Gastroesophageal sphincter (tissue), 4 donors: ENCODE measurements around the gene LYST. TPM values are rescaled to one million over a fixed set of nuclear protein-coding genes. Genes with fewer than 3 reads are reported as not detected.

Experiments used
- ATAC-seq: fragments of 150-250 bp; one replicate; pipeline ENCODE4 v1.9.1; 2016; ENCODE audit warnings: mild to moderate bottlenecking, moderate library complexity
- H3K27ac ChIP-seq, 4 donors: fragments of 200-600 bp; sonication (generic) in 3 of 4; 1 replicate in 3 of 4; 2 replicates in 1 of 4; pipeline ENCODE4 v1.5.1; 2016 to 2019
- H3K27me3 ChIP-seq: fragments of 200-600 bp; sonication (generic); one replicate; pipeline ENCODE4 v1.5.1; 2019
- H3K36me3 ChIP-seq, 2 donors: fragments of 200-600 bp; sonication (generic); one replicate each; pipeline ENCODE4 v1.5.1; 2019; ENCODE audit warnings: control low read depth in 1 of 2
- H3K4me1 ChIP-seq, 3 donors: fragments of 200-600 bp; sonication (generic); 1 replicate in 2 of 3; 2 replicates in 1 of 3; pipeline ENCODE4 v1.5.1; 2016 to 2019; ENCODE audit warnings: control low read depth in 2 of 3
- H3K4me3 ChIP-seq, 2 donors: fragments of 200-600 bp; sonication (generic); one replicate each; pipeline ENCODE4 v1.5.1; 2019; ENCODE audit warnings: mild to moderate bottlenecking in 1 of 2, moderate library complexity in 1 of 2
- H3K9me3 ChIP-seq, 3 donors: fragments of 200-600 bp; sonication (generic); one replicate each; pipeline ENCODE4 v1.5.1; 2017 to 2019; ENCODE audit warnings: control low read depth in 2 of 3
- EP300 ChIP-seq: sonication (generic); formaldehyde crosslinking; IDR thresholded peaks from one replicate; pipeline ENCODE4 v1.6.1; 2017; ENCODE audit warnings: antibody characterized with exemption, mild to moderate bottlenecking
- POLR2A ChIP-seq, 2 donors: fragments of 450-650 bp; IDR thresholded peaks; one replicate each; pipeline ENCODE4 v1.6.1; 2017; ENCODE audit warnings: antibody characterized with exemption in 2 of 2, mild to moderate bottlenecking in 2 of 2, moderate library complexity in 1 of 2
- POLR2AphosphoS5 ChIP-seq: sonication (generic); formaldehyde crosslinking; IDR thresholded peaks from one replicate; pipeline ENCODE4 v1.6.1; 2017; ENCODE audit warnings: antibody characterized with exemption
- WGBS, 2 donors: methylation state at CpG; one replicate each; pipeline ENCODE4 v1.1.5; 2018; ENCODE audit warnings: low coverage in 1 of 2; 5-methylcytosine and 5-hydroxymethylcytosine counted together
- total RNA-seq, 4 donors: library from RNA; depleted of rRNA; stranded (reverse); fragments of >200 nt; gene quantifications; one replicate each; pipeline ENCODE4 v1.1.0, GENCODE V29; 2016
- TF ChIP-seq, protein P1 (sequence below), 4 experiments: fragments of 200-600 bp in 2 of 4; fragments of 450-650 bp in 2 of 4; sonication (generic) in 1 of 4; IDR thresholded peaks; one replicate each; pipeline ENCODE4 v1.5.1; 2017 to 2019; ENCODE audit warnings: antibody characterized with exemption in 4 of 4, mild to moderate bottlenecking in 2 of 4, moderate library complexity in 2 of 4

Gene LYST
- total RNA-seq, 4 donors from 2014 or later = 27.4 to 63.5 (median 31.4) TPM

DNA sequence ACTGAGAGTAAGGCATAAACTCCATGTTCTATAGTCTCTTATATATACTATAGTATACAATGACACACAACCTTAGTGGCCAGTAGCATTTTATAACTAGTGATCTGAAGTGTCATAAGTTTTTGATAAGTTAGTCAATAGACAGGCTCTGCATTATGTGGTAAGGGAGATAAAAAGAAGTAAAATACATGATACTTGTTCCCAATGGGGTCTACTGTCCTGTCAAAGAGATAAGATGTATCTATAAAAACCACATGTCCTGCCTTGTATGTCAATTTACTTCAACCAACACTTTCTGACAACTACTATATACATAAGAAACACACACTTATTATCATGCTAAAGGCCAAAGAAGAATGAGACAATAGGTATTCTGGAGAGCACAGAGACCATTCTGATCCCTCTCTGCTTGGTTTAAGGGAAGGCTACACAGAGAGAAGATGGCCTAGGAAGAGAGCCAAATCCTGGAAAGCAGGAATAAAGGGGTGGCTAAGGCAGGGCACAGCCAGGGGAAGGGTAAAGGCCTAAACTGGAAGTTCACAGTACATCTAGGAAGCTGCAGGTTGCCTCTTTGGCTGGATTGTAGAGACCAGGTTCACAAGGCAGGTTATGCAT lies 91.4 kb downstream of the LYST start:
- Histone ChIP-seq H3K9me3 (no peaks in the 10 kb centered on the region), H3K27me3 (no peaks in the 10 kb centered on the region), H3K4me3 (no peak overlapping the region), H3K36me3 (peaks cover 0 to 79% of the 10 kb centered on the region in 2 donors), H3K27ac (no peak overlapping the region), H3K4me1 (no peaks in the 10 kb centered on the region)
- ATAC-seq = no peak
- TF ChIP-seq, protein P1, sequence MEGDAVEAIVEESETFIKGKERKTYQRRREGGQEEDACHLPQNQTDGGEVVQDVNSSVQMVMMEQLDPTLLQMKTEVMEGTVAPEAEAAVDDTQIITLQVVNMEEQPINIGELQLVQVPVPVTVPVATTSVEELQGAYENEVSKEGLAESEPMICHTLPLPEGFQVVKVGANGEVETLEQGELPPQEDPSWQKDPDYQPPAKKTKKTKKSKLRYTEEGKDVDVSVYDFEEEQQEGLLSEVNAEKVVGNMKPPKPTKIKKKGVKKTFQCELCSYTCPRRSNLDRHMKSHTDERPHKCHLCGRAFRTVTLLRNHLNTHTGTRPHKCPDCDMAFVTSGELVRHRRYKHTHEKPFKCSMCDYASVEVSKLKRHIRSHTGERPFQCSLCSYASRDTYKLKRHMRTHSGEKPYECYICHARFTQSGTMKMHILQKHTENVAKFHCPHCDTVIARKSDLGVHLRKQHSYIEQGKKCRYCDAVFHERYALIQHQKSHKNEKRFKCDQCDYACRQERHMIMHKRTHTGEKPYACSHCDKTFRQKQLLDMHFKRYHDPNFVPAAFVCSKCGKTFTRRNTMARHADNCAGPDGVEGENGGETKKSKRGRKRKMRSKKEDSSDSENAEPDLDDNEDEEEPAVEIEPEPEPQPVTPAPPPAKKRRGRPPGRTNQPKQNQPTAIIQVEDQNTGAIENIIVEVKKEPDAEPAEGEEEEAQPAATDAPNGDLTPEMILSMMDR (IDR thresholded peaks at IDR 0.05) = no peak
- no peak for TF ChIP-seq EP300
- no peak for TF ChIP-seq POLR2A (IDR thresholded peaks at IDR 0.05)
- no peak for TF ChIP-seq POLR2AphosphoS5

DNA sequence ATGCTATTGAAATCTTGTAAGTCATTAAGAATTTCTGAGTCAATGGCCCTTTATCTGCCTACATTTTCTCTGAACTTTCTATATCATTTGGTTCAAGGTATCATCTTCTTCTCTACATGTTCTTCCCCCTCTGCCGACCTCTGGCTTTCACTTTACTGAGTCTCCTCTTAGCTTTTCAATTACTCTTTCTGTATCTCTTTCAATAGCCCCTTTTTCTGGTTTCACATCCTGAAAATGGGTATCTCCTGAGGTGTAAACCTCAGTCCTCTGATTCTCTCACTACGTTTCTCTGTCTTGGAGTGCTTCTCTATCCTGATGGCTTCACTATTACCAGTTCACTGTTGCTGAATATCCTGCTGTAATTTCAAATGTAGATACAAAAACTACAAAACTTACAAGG lies 98.9 kb downstream of the LYST start:
- TF ChIP-seq POLR2AphosphoS5 (no peak), EP300 (no peak), POLR2A (IDR thresholded peaks at IDR 0.05) (no peak)
- TF ChIP-seq, protein P1 (IDR thresholded peaks at IDR 0.05) = no peak
- no peak overlapping the region for H3K4me3 ChIP-seq
- no peaks in the 10 kb centered on the region for H3K4me1 ChIP-seq
- peaks cover 0 to 54% of the 10 kb centered on the region in 2 donors for H3K36me3 ChIP-seq
- no peaks in the 10 kb centered on the region for H3K27me3 ChIP-seq
- no peak for ATAC-seq
- H3K27ac ChIP-seq = no peak overlapping the region
- no peaks in the 10 kb centered on the region for H3K9me3 ChIP-seq
- WGBS, 2 donors = 70 to 94% methylated on average over 2 of the region's 2 CpGs

DNA sequence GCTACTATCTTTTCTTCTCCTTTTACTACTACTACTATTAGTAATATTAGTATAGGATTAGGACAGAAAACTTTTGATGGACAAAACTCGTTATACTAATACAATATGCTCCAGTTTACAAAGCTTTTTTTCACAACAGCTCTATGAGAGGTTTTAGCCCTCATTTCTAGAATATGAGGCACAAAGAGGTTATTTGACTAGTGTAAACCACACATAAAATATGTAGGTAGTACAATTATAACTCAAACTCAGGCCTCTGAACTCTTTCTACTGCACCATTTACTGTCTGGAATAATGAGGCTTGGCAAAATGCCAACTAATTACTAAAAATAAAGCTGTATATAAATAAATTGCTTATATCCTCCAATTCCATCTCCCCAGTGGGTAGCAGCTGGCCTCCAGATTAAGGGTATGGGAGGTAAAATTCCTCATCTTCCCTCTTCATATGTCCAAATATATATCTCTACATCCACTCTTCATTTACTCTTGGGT lies 99.9 kb downstream of the LYST start:
- Histone ChIP-seq H3K27ac (no peak overlapping the region), H3K9me3 (no peaks in the 10 kb centered on the region), H3K36me3 (peaks cover 0 to 54% of the 10 kb centered on the region in 2 donors), H3K4me1 (no peaks in the 10 kb centered on the region), H3K27me3 (no peaks in the 10 kb centered on the region), H3K4me3 (no peak overlapping the region)
- 94 to 100% methylated on average over 1 of the region's 1 CpG for WGBS, 2 donors
- TF ChIP-seq, protein P1 (IDR thresholded peaks at IDR 0.05) = no peak
- TF ChIP-seq POLR2AphosphoS5 (no peak), POLR2A (IDR thresholded peaks at IDR 0.05) (no peak), EP300 (no peak)
- ATAC-seq = no peak

DNA sequence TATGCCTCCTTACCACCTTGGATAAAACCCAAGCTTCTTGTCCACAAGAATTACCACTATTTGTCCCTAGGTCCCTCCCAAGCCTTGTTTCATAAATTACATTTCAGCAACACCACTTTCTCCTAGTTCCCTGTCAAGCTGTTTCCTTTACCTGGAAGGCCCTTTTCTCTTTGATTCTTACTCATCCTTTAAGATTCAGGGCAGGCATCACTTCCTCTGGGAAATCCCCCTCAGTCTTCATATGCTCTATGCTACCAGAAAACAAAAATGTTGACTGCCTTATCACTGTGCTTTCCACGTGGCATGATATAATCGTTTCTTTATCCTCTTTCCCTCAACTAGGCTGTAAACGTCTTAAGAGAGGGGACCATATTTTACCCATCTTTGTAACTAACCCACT lies 102.7 kb downstream of the LYST start:
- 73 to 76% methylated on average over 3 of the region's 3 CpGs for WGBS, 2 donors
- no peak overlapping the region for H3K27ac ChIP-seq
- no peaks in the 10 kb centered on the region for H3K27me3 ChIP-seq
- ATAC-seq = no peak
- TF ChIP-seq EP300 (no peak), POLR2A (IDR thresholded peaks at IDR 0.05) (no peak), POLR2AphosphoS5 (no peak)
- TF ChIP-seq, protein P1 (IDR thresholded peaks at IDR 0.05) = no peak
- H3K4me1 ChIP-seq = no peaks in the 10 kb centered on the region
- H3K4me3 ChIP-seq = no peak overlapping the region
- H3K9me3 ChIP-seq = no peaks in the 10 kb centered on the region
- H3K36me3 ChIP-seq = peaks cover 3 to 71% of the 10 kb centered on the region in 2 donors

- Histone ChIP-seq H3K36me3 (peaks cover 3 to 92% of the 10 kb centered on the region in 2 donors), H3K9me3 (no peaks in the 10 kb centered on the region), H3K4me3 (no peak overlapping the region), H3K4me1 (no peaks in the 10 kb centered on the region), H3K27ac (no peak overlapping the region), H3K27me3 (no peaks in the 10 kb centered on the region)
- no peak for ATAC-seq
- WGBS, 2 donors = 91 to 98% methylated on average over 6 of the region's 6 CpGs
- TF ChIP-seq, protein P1 (IDR thresholded peaks at IDR 0.05) = no peak
- TF ChIP-seq POLR2A (IDR thresholded peaks at IDR 0.05) (no peak), EP300 (no peak), POLR2AphosphoS5 (no peak)
Observed at GRCh38 chr1:235759336-235759735, 107.4 kb downstream of the LYST start.
